WTC11 (cell line): Measurements from ENCODE around the gene KLK11. TPM values are rescaled to one million over a fixed set of nuclear protein-coding genes. Genes with fewer than 3 reads are reported as not detected.

Experiments used
- ATAC-seq: fragments of 200-7000 bp; cut with Tn5 transposase; 2 replicates; pipeline ENCODE4 v1.10.0; 2021; ENCODE audit warnings: mild to moderate bottlenecking, moderate library complexity
- CTCF ChIA-PET: fragments of 300-600 bp; sonication (Branson Sonifier 250); formaldehyde crosslinking; loops from one replicate; lab custom pipeline; 2021; ENCODE audit warnings: antibody characterized with exemption; lab: Charles Lee
- POLR2A ChIA-PET: fragments of 350-600 bp; sonication (Branson Sonifier 250); formaldehyde crosslinking; loops from one replicate; lab custom pipeline; 2021; ENCODE audit warnings: antibody characterized with exemption; lab: Charles Lee
- DNase-seq: peaks from one replicate; pipeline ENCODE4 v3.0.0; 2021; ENCODE audit warnings: low spot score
- H3K27ac Mint-ChIP-seq: 2 replicates; pipeline ENCODE4 v1.8.0; 2021; ENCODE audit warnings: mixed read lengths
- H3K27me3 Mint-ChIP-seq: 2 replicates; pipeline ENCODE4 v1.8.0; 2021; ENCODE audit warnings: low read depth, mild to moderate bottlenecking, moderate library complexity, mixed read lengths
- H3K36me3 Mint-ChIP-seq: 2 replicates; pipeline ENCODE4 v1.8.0; 2021; ENCODE audit warnings: mixed read lengths
- H3K4me1 Mint-ChIP-seq: 2 replicates; pipeline ENCODE4 v1.8.0; 2022; ENCODE audit warnings: mixed read lengths
- H3K4me3 Mint-ChIP-seq: 2 replicates; pipeline ENCODE4 v1.8.0; 2021; ENCODE audit warnings: mild to moderate bottlenecking, moderate library complexity, mixed read lengths
- H3K9me3 Mint-ChIP-seq: 2 replicates; pipeline ENCODE4 v1.8.0; 2021; ENCODE audit warnings: mixed read lengths
- ATF3 ChIP-seq: sonication (generic); formaldehyde crosslinking; conservative IDR thresholded peaks from 2 replicates; pipeline ENCODE4 v1.8.1; 2022; ENCODE audit warnings: mild to moderate bottlenecking, missing genetic modification reagents
- CREB1 ChIP-seq: sonication (generic); formaldehyde crosslinking; IDR thresholded peaks from 2 replicates; pipeline ENCODE4 v1.8.0; 2023; ENCODE audit warnings: mild to moderate bottlenecking, missing genetic modification reagents
- ELF4 ChIP-seq: sonication (generic); formaldehyde crosslinking; IDR thresholded peaks from 2 replicates; pipeline ENCODE4 v1.8.1; 2022; ENCODE audit warnings: low read depth, mild to moderate bottlenecking, moderate library complexity, missing genetic modification reagents
- EMX1 ChIP-seq: fragments of 250-450 bp; sonication (Bioruptor Pico); IDR thresholded peaks from 2 replicates; pipeline ENCODE4 v1.8.0; 2021; ENCODE audit warnings: mild to moderate bottlenecking
- ESRRA ChIP-seq: sonication (generic); formaldehyde crosslinking; IDR thresholded peaks from 2 replicates; pipeline ENCODE4 v1.8.1; 2022; ENCODE audit warnings: mild to moderate bottlenecking, missing genetic modification reagents, borderline replicate concordance
- FOXJ3 ChIP-seq: sonication (generic); formaldehyde crosslinking; IDR thresholded peaks from 2 replicates; pipeline ENCODE4 v1.9.0; 2021; ENCODE audit warnings: missing genetic modification reagents, mild to moderate bottlenecking, borderline replicate concordance
- GTF2I ChIP-seq: fragments of 250-450 bp; sonication (Bioruptor Pico); conservative IDR thresholded peaks from 2 replicates; pipeline ENCODE4 v1.4.0; 2021; ENCODE audit warnings: mild to moderate bottlenecking
- JAZF1 ChIP-seq: fragments of 250-450 bp; sonication (Bioruptor Pico); IDR thresholded peaks from 2 replicates; pipeline ENCODE4 v1.9.0; 2021; ENCODE audit warnings: moderate library complexity, mild to moderate bottlenecking, inconsistent platforms
- MXD4 ChIP-seq: fragments of 250-450 bp; sonication (Bioruptor Pico); IDR thresholded peaks from 2 replicates; pipeline ENCODE4 v1.8.0; 2021; ENCODE audit warnings: mild to moderate bottlenecking, moderate library complexity, borderline replicate concordance
- MYBL2 ChIP-seq: sonication (generic); formaldehyde crosslinking; IDR thresholded peaks from 2 replicates; pipeline ENCODE4 v1.8.1; 2023; ENCODE audit warnings: mild to moderate bottlenecking, moderate library complexity, missing genetic modification reagents
- NFE2L1 ChIP-seq: sonication (generic); formaldehyde crosslinking; IDR thresholded peaks from 2 replicates; pipeline ENCODE4 v1.8.1; 2023; ENCODE audit warnings: missing genetic modification reagents
- RELA ChIP-seq: sonication (generic); formaldehyde crosslinking; IDR thresholded peaks from 2 replicates; pipeline ENCODE4 v1.8.1; 2022; ENCODE audit warnings: missing genetic modification reagents, mild to moderate bottlenecking, borderline replicate concordance
- RORB ChIP-seq: fragments of 250-450 bp; sonication (Bioruptor Pico); IDR thresholded peaks from 2 replicates; pipeline ENCODE4 v1.9.0; 2021; ENCODE audit warnings: mild to moderate bottlenecking
- SMAD4 ChIP-seq: sonication (generic); formaldehyde crosslinking; IDR thresholded peaks from 2 replicates; pipeline ENCODE4 v1.8.0; 2022; ENCODE audit warnings: mild to moderate bottlenecking, missing genetic modification reagents
- SOX15 ChIP-seq: fragments of 250-450 bp; sonication (Bioruptor Pico); IDR thresholded peaks from 2 replicates; pipeline ENCODE4 v1.9.0; 2021; ENCODE audit warnings: mild to moderate bottlenecking
- SP1 ChIP-seq: sonication (generic); formaldehyde crosslinking; conservative IDR thresholded peaks from 2 replicates; pipeline ENCODE4 v1.8.1; 2022; ENCODE audit warnings: missing genetic modification reagents
- STAT6 ChIP-seq: sonication (generic); formaldehyde crosslinking; conservative IDR thresholded peaks from 2 replicates; pipeline ENCODE4 v1.8.1; 2023; ENCODE audit warnings: mild to moderate bottlenecking, low read depth, missing genetic modification reagents, moderate library complexity
- TP53 ChIP-seq: sonication (generic); formaldehyde crosslinking; IDR thresholded peaks from 2 replicates; pipeline ENCODE4 v1.8.1; 2023; ENCODE audit warnings: mild to moderate bottlenecking, missing genetic modification reagents
- USF1 ChIP-seq: sonication (generic); formaldehyde crosslinking; IDR thresholded peaks from 2 replicates; pipeline ENCODE4 v1.8.0; 2022; ENCODE audit warnings: mild to moderate bottlenecking, missing genetic modification reagents
- ZBTB21 ChIP-seq: sonication (generic); formaldehyde crosslinking; IDR thresholded peaks from 2 replicates; pipeline ENCODE4 v1.8.1; 2023; ENCODE audit warnings: mild to moderate bottlenecking, missing genetic modification reagents, borderline replicate concordance
- ZBTB43 ChIP-seq: sonication (generic); formaldehyde crosslinking; IDR thresholded peaks from 2 replicates; pipeline ENCODE4 v1.8.1; 2023; ENCODE audit warnings: mild to moderate bottlenecking, missing genetic modification reagents
- ZMAT4 ChIP-seq: fragments of 250-450 bp; sonication (Bioruptor Pico); IDR thresholded peaks from 2 replicates; pipeline ENCODE4 v1.9.0; 2021; ENCODE audit warnings: mild to moderate bottlenecking
- ZNF317 ChIP-seq: sonication (generic); formaldehyde crosslinking; IDR thresholded peaks from 2 replicates; pipeline ENCODE4 v1.8.1; 2023; ENCODE audit warnings: low read depth, mild to moderate bottlenecking, moderate library complexity, missing genetic modification reagents, borderline replicate concordance
- total RNA-seq: library from RNA; stranded (reverse); gene quantifications from 3 replicates; pipeline ENCODE4 v1.2.3, GENCODE V29; 2021
- TF ChIP-seq, protein P1 (sequence below): sonication (generic); formaldehyde crosslinking; IDR thresholded peaks from 2 replicates; pipeline ENCODE4 v1.8.1; 2023; ENCODE audit warnings: mild to moderate bottlenecking, missing genetic modification reagents, moderate library complexity
- TF ChIP-seq, protein P2 (sequence below): sonication (generic); formaldehyde crosslinking; IDR thresholded peaks from 2 replicates; pipeline ENCODE4 v1.8.0; 2022; ENCODE audit warnings: mild to moderate bottlenecking, missing genetic modification reagents
- TF ChIP-seq, protein P3 (sequence below): fragments of 250-450 bp; sonication (Bioruptor Pico); IDR thresholded peaks from 2 replicates; pipeline ENCODE4 v1.9.0; 2021; ENCODE audit warnings: moderate library complexity, mild to moderate bottlenecking, inconsistent platforms, borderline replicate concordance

The KLK11 gene
- total RNA-seq, 1 experiment from 2014 or later, result 0.55 TPM

DNA sequence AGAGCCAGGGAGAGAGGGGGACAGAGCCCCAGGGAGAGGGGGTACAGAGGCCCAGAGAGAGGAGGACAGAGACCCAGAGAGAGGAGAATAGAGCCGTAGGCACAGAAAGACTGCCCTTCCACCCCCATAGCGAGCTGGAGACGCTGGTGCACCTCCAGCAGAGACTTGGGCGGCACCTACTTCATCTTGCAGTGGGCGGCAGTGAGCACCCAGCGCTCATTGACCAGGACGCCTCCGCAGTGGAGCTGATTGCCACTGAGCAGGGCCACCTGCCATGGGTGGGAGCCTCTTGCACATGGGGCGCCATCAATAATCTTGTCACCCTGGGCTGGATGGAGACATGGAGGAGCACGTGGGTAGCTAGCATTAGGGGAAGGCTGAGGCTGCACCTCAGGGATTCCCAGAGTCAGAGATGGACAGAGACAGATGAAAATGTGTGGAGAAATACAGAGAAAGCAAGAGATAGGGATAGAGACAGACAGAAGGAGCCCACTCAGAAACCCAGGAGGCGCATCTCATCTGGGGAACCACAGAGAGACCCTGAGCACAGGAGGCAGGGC lies 44.7 kb downstream of the KLK11 start:
- no peak overlapping the region for H3K27ac Mint-ChIP-seq
- no peaks in the 10 kb centered on the region for H3K36me3 Mint-ChIP-seq
- H3K9me3 Mint-ChIP-seq, result peaks cover 8% of the 10 kb centered on the region
- DNase-seq, result no peak
- ChIA-PET POLR2A (no interaction called here), CTCF (interaction anchor here (1.6 kb wide), 1 partner anchor 35 kb away, joined by 5 read pairs; no protein-coding TSS in a partner anchor)
- ATAC-seq, result no peak
- peaks cover 29% of the 10 kb centered on the region for H3K4me1 Mint-ChIP-seq
- H3K4me3 Mint-ChIP-seq, result no peak overlapping the region
- TF ChIP-seq ESRRA (CRISPR knock-in tag) (no peak), MXD4 (CRISPR knock-in tag) (no peak), ATF3 (CRISPR knock-in tag) (no peak), NFE2L1 (CRISPR knock-in tag) (no peak), STAT6 (CRISPR knock-in tag) (no peak), USF1 (CRISPR knock-in tag) (no peak), RELA (no peak), RORB (CRISPR knock-in tag) (no peak), SOX15 (no peak), MYBL2 (no peak), SMAD4 (CRISPR knock-in tag) (no peak)
- TF ChIP-seq, protein P1, sequence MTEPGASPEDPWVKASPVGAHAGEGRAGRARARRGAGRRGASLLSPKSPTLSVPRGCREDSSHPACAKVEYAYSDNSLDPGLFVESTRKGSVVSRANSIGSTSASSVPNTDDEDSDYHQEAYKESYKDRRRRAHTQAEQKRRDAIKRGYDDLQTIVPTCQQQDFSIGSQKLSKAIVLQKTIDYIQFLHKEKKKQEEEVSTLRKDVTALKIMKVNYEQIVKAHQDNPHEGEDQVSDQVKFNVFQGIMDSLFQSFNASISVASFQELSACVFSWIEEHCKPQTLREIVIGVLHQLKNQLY (CRISPR knock-in tag), result no peak
- TF ChIP-seq, protein P2, sequence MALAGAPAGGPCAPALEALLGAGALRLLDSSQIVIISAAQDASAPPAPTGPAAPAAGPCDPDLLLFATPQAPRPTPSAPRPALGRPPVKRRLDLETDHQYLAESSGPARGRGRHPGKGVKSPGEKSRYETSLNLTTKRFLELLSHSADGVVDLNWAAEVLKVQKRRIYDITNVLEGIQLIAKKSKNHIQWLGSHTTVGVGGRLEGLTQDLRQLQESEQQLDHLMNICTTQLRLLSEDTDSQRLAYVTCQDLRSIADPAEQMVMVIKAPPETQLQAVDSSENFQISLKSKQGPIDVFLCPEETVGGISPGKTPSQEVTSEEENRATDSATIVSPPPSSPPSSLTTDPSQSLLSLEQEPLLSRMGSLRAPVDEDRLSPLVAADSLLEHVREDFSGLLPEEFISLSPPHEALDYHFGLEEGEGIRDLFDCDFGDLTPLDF (CRISPR knock-in tag), result no peak
- peaks cover 49% of the 10 kb centered on the region for H3K27me3 Mint-ChIP-seq

- no peak for ATAC-seq
- Mint-ChIP-seq H3K27ac (no peak overlapping the region), H3K27me3 (peaks cover 39% of the 10 kb centered on the region), H3K4me1 (peaks cover 39% of the 10 kb centered on the region), H3K36me3 (no peaks in the 10 kb centered on the region), H3K4me3 (no peak overlapping the region), H3K9me3 (peaks cover 7% of the 10 kb centered on the region)
- CTCF ChIA-PET, result interaction anchor here (0.7 to 1.2 kb wide), 6 partner anchors 21 to 255 kb away, joined by 3 to 4 read pairs (median 4); partner anchors contain the start of gene KLK8
- no peak for DNase-seq
- POLR2A ChIA-PET, result no interaction called here
- TF ChIP-seq ZNF317 (CRISPR knock-in tag) (no peak), TP53 (CRISPR knock-in tag) (no peak), CREB1 (CRISPR knock-in tag) (no peak), EMX1 (CRISPR knock-in tag) (no peak), MXD4 (CRISPR knock-in tag) (no peak)
These were observed 46.2 kb downstream of the KLK11 start for GRCh38 chr19:50980208-50980607.

DNA sequence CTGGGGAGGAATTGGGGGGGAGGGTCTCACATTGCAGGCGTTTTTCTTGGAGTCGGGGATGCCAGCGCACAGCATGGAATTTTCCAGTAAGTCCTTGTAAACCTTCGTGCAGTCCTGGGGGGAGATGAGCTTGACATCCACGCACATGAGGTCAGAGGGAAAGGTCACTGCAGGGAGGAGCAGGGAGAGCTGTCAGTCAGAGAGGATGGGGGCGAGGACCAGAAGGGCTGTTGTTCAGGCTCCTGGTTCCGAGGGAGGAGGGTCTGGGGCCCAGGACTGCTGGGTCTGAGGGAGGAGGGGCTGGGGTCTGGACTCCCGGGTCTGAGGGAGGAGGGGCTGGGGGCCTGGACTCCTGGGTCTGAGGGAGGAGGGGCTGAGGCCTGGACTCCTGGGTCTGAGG lies 46.7 kb downstream of the KLK11 start:
- no peak overlapping the region for H3K4me3 Mint-ChIP-seq
- H3K9me3 Mint-ChIP-seq, result peaks cover 4% of the 10 kb centered on the region
- peaks cover 34% of the 10 kb centered on the region for H3K27me3 Mint-ChIP-seq
- no peak overlapping the region for H3K27ac Mint-ChIP-seq
- POLR2A ChIA-PET, result no interaction called here
- H3K36me3 Mint-ChIP-seq, result no peaks in the 10 kb centered on the region
- no peak for DNase-seq
- CTCF ChIA-PET, result interaction anchor here (0.7 to 1.2 kb wide), 7 partner anchors 17 to 255 kb away, joined by 3 to 4 read pairs (median 3); partner anchors contain the start of gene KLK8
- H3K4me1 Mint-ChIP-seq, result peaks cover 39% of the 10 kb centered on the region
- no peak for ATAC-seq
- TF ChIP-seq ZBTB21 (CRISPR knock-in tag) (no peak), JAZF1 (CRISPR knock-in tag) (no peak), SP1 (CRISPR knock-in tag) (no peak), ZMAT4 (CRISPR knock-in tag) (no peak), ELF4 (CRISPR knock-in tag) (no peak), GTF2I (no peak), FOXJ3 (no peak), ZBTB43 (CRISPR knock-in tag) (no peak)
- TF ChIP-seq, protein P3, sequence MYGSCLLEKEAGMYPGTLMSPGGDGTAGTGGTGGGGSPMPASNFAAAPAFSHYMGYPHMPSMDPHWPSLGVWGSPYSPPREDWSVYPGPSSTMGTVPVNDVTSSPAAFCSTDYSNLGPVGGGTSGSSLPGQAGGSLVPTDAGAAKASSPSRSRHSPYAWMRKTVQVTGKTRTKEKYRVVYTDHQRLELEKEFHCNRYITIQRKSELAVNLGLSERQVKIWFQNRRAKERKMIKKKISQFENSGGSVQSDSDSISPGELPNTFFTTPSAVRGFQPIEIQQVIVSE, result no peak
